GM08714 (cell line): ENCODE data around the gene RIF1.
A peak's percentile ranks its signal among the peaks of the same experiment; 100 is the strongest.
"Not testable (repeated sequence)": the region's sequence is repeated elsewhere in the genome, so short reads cannot be mapped to it uniquely, and the experiment has no call there.

Experiments used
- H3K4me3 ChIP-seq: fragments of 200-500 bp; sonication (Bioruptor generic); 2 replicates; pipeline ENCODE4 v1.5.1; 2014; ENCODE audit warnings: mild to moderate bottlenecking, low read length, inconsistent platforms
- ZNF274 ChIP-seq: IDR thresholded peaks from 2 replicates; pipeline ENCODE4 v1.6.1; 2012; ENCODE audit warnings: mild to moderate bottlenecking, low read depth, low read length

RIF1 gene

GRCh38 chr2:151395509-151396374 lies 14.0 kb upstream of the RIF1 start:
- TF ChIP-seq ZNF274: no peak

GRCh38 chr2:151399981-151400380 lies 9.7 kb upstream of the RIF1 start:
- no peak for TF ChIP-seq ZNF274
- no peak overlapping the region for H3K4me3 ChIP-seq

More at GRCh38 chr2:151395509-151396374, 14.0 kb upstream of the RIF1 start:
- no peak overlapping the region for H3K4me3 ChIP-seq

- no peak for TF ChIP-seq ZNF274
- no peak overlapping the region for H3K4me3 ChIP-seq
Measured at GRCh38 chr2:151401149-151401548, 8.6 kb upstream of the RIF1 start.

- no peak for TF ChIP-seq ZNF274
- H3K4me3 ChIP-seq: no peak overlapping the region
Measured at GRCh38 chr2:151403914-151404313, 5.8 kb upstream of the RIF1 start.

- H3K4me3 ChIP-seq: no peak overlapping the region
- TF ChIP-seq ZNF274: no peak
Measured at GRCh38 chr2:151405376-151405775, 4.3 kb upstream of the RIF1 start.

GRCh38 chr2:151407281-151407680 lies 2.4 kb upstream of the RIF1 start:
- no peak for TF ChIP-seq ZNF274
- H3K4me3 ChIP-seq: no peak overlapping the region

- no peak for TF ChIP-seq ZNF274
- peak overlapping the region; percentile 73; the same call in 1 of the 2 replicates for H3K4me3 ChIP-seq
Measured at GRCh38 chr2:151408788-151409600, 708 bp upstream of the RIF1 start.

GRCh38 chr2:151410485-151410834 lies 758 bp downstream of the RIF1 start:
- H3K4me3 ChIP-seq: peak overlapping the region; percentile 73
- no peak for TF ChIP-seq ZNF274

GRCh38 chr2:151417650-151418049 lies 7.9 kb downstream of the RIF1 start:
- no peak for TF ChIP-seq ZNF274
- no peak overlapping the region for H3K4me3 ChIP-seq

- not testable (repeated sequence) for H3K4me3 ChIP-seq
Measured at GRCh38 chr2:151421681-151422080, 12.0 kb downstream of the RIF1 start.

GRCh38 chr2:151422917-151423439 lies 13.3 kb downstream of the RIF1 start:
- no peak for TF ChIP-seq ZNF274
- no peak overlapping the region for H3K4me3 ChIP-seq

GRCh38 chr2:151423760-151424159 lies 14.1 kb downstream of the RIF1 start:
- TF ChIP-seq ZNF274: no peak
- no peak overlapping the region for H3K4me3 ChIP-seq

- no peak overlapping the region for H3K4me3 ChIP-seq
- no peak for TF ChIP-seq ZNF274
Measured at GRCh38 chr2:151437630-151438029, 27.9 kb downstream of the RIF1 start.

- H3K4me3 ChIP-seq: no peak overlapping the region
- no peak for TF ChIP-seq ZNF274
Measured at GRCh38 chr2:151438506-151438905, 28.8 kb downstream of the RIF1 start.

GRCh38 chr2:151439127-151439526 lies 29.4 kb downstream of the RIF1 start:
- no peak overlapping the region for H3K4me3 ChIP-seq
- TF ChIP-seq ZNF274: no peak
